Head of caudate nucleus (tissue), 42 donors: ENCODE data around the gene CDK5.
"Not testable (repeated sequence)": the region's sequence is repeated elsewhere in the genome, so short reads cannot be mapped to it uniquely, and the experiment has no call there.

Source experiments
- DNase-seq, 42 donors: peaks; one replicate each; pipeline versions ENCODE4 v3.0.0 to v3.0.0-alpha.2; 2020 to 2021; ENCODE audit warnings: mixed read lengths in 7 of 42
- intact Hi-C: fragments of 100-400 bp; cut with DNase I; formaldehyde crosslinking; loops from one replicate; pipeline ENCODE4 v1.15.0; 2022

CDK5 gene

GRCh38 chr7:151045967-151046366 is 11.7 kb downstream of the CDK5 start:
- DNase-seq: peak in 30 of 42 donors; percentile 26 to 85 (median 50)
- intact Hi-C loops: no loop called here

- DNase-seq: no peak
- intact Hi-C loops: no loop called here
Measured at GRCh38 chr7:151045262-151045661, 12.4 kb downstream of the CDK5 start.

- no peak for DNase-seq
- intact Hi-C loops: no loop called here
Measured at GRCh38 chr7:151043959-151044358, 13.7 kb downstream of the CDK5 start.

- intact Hi-C loops, DNase-seq: not testable (repeated sequence)
Measured at GRCh38 chr7:151043449-151043848, 14.2 kb downstream of the CDK5 start.

- intact Hi-C loops: no loop called here
- DNase-seq: no peak
Measured at GRCh38 chr7:151040616-151041375, 16.9 kb downstream of the CDK5 start.

GRCh38 chr7:151039850-151040548 is 17.7 kb downstream of the CDK5 start:
- intact Hi-C loops: no loop called here
- DNase-seq: no peak

- intact Hi-C loops: no loop called here
- peak in 2 of 42 donors; percentile 47 to 56 for DNase-seq
Measured at GRCh38 chr7:151038951-151039849, 18.5 kb downstream of the CDK5 start.

GRCh38 chr7:151035902-151036301 is 21.8 kb downstream of the CDK5 start:
- intact Hi-C loops: no loop called here
- no peak for DNase-seq

DNA sequence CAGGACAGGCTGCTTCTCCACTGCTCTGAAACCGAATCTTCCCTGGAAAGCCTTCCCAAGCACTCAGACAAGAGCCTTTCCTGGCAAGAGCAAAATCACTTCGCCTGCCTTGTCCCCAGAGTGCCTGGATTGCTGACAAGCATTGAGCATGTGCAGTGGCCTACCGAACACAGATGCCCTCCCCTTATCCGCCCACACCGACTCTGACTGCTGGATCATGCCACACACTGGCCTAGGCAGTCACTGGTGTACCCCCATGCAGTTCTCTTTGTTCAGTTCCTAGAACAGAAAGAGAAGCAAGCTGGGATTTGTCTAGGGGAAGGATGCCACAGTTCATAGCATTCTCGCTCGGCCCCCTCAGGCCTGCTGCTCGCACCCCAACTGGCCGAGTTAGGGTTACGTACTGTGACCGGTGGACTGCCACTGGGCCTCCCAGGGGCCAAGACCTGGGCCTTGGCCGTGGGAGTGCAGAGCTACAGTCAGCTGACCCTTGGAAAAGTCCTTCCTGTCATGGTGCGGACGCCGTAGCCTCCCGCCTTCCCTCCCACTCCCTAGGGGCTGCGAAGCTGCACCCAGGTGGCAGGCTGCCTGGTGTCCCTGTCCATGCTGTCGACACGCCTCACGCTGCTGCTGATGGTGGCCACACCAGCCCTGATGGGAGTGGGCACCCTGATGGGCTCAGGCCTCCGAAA is 22.5 kb downstream of the CDK5 start:
- intact Hi-C loops: no loop called here

DNA sequence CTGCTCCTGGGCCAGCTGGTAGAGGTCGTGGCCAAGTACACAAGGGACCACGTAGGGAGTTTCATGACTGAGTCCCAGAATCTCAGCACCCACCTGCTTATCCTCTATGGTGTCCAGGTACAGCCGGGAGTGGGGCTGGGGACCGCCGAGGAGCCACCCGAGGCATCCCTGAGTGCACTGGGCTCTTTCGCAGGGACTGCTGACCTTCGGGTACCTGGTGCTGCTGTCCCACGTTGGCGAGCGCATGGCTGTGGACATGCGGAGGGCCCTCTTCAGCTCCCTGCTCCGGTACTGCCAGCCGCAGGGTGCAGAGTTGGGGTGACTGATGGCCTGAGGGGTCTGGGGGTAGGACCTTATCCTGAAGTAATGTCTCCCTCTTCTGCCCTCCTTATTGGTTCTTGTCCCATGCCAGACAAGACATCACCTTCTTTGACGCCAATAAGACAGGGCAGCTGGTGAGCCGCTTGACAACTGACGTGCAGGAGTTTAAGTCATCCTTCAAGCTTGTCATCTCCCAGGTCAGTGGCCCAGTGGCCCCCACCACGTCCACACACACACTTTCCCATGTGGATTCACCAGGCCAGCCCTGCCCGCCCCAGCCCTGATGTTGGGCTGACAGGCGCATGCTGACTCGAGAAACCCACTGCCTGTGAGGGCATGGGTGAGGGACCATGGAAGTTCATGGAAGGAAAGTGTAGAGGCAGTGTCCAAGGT is 23.2 kb downstream of the CDK5 start:
- DNase-seq: no peak
- intact Hi-C loops: no loop called here

More for the DNA sequence above, 22.5 kb downstream of the CDK5 start:
- DNase-seq: peak in 41 of 42 donors; percentile 34 to 91 (median 71)

- intact Hi-C loops: no loop called here
- DNase-seq: no peak
Measured at GRCh38 chr7:151033864-151034249, 23.8 kb downstream of the CDK5 start.

DNA sequence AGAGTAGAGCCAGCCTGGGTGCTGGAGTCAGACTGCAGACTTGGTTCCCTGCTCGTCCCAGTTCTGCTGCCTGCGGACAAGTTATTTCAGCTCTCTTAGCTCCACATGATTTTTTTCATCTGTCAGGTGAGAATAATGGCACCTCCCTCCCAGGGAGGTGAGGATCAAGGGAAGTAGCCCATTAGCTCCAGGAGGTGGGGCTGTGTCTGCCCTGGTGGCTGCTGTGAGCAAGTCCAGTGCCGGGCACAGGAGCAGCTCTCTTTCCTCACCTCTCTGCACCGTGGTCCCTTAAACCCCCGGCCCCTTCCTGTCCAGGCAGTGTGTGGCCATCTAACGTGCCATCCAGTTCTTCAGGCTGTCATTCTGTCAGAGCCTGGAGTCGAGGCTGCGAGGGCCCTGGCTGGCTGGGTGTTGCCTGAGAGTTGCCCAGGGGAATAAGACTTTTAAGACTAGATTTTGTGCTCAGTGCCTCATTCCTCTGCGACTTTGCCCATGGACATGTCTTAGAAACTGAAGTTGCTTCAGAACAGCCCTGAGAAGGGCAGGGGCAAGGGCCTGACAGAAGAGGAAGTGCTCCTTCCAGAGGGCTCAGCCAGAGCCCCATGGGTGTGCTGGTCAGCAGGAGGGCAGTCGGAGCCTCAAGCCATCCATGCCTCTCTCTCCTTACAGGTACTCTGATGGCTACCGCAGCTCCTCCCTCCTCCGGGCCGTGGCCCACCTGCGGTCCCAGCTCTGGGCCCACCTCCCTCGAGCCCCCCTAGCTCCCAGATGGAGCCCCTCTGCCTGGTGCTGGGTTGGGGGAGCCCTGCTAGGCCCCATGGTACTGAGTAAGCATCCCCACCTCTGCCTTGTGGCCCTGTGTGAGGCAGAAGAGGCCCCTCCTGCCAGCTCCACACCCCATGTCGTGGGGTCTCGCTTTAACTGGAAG is 24.5 kb downstream of the CDK5 start:
- DNase-seq: no peak
- intact Hi-C loops: no loop called here

GRCh38 chr7:151031011-151031410 is 26.7 kb downstream of the CDK5 start:
- intact Hi-C loops: no loop called here
- DNase-seq: no peak

DNA sequence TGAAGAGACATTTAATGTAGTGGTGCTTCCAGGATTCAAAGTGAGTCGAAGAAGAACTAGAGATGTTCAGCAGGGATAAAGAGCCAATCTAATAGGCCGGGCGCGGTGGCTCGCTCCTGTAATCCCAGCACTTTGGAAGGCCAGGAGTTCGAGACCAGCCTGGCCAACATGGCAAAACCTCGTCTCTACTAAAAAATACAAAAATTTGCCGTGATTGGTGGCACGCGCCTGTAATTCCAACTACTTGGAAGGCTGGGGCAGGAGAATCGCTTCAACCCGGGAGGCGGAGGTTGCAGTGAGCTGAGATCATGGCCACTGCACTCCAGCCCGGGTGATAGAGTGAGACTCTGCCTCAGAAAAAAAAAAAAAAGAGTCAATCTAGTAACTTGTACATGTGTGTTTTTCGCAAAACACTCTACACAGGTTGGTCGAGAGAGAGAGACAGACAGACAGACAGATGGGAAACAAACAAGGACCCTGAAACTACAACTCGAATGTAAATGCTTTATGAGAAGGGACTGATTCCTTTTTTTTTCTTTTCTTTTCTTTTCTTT is 28.7 kb downstream of the CDK5 start:
- intact Hi-C loops: loop anchor here (2.0 to 5.0 kb wide), 2 partner anchors 28 to 83 kb away; partner anchors contain the start of gene CDK5
- no peak for DNase-seq

DNA sequence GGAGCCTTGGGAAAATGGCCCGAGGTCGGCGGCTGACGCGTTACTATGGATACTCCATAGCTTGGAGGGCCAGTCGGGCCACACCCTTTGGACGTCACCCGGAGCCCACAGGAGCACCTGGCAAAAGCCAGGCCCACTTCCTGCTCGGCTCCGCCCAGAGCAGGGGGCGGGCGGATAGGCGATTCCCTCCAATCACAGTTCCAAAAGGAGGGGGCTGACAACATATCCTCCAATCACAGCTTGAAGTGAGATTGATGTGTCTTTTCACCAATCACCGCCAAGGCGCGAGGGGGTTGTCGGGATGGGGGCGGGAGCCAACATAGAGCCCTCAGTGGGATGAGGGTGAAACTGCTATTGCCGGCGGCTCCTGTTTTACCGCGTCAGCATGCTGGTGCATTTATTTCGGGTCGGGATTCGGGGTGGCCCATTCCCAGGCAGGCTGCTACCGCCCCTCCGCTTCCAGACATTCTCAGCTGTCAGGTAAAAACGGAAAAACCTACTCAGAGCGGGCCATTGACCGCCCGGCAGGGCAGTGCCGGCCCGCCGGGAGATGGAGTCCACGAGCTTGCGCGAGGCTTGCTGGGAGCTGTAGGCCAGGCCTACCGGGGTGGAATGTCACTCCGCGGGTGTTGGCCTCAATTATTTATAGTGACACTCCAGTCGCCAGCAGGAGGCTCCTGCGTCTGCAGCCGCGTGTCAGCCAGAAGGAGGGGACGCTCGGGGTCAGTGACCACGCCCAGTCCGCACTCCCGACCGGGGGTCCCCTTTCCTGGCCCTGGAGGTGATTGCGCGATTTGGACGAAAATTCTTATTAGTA is 29.4 kb downstream of the CDK5 start, which contains the start of gene ABCB8:
ABCB8 (plus strand) TSS at position 320 of the 817 bp plus-strand sequence; CDS start at position 386, 66 bp downstream.
- DNase-seq: peak; percentile 92 to 99 (median 98)
- intact Hi-C loops: loop anchor here (2.0 to 5.0 kb wide), 2 partner anchors 28 to 84 kb away; partner anchors contain the start of gene CDK5

DNA sequence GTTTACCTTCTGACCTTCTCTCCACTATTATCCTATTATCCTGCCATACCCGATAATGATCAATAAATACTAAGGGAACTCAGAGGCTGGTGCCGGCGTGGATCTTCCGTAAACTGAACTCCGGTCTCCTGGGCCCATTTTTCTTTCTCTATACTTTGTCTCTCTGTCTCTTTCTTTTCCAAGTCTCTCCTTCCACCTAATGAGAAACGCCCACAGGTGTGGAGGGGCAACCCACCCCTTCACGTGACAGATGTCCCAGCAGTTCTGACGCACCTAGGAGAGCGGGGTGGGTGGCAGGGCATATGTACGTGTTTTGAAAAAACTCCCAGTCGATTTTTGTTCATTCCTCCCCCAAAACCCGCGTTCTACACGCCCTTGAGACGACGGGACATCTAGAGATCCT is 30.0 kb downstream of the CDK5 start:
- intact Hi-C loops: loop anchor here (2.0 to 5.0 kb wide), 2 partner anchors 29 to 85 kb away; partner anchors contain the start of gene CDK5
- DNase-seq: not testable (repeated sequence)
